SK-N-SH (cell line): ENCODE measurements around the gene ZIC1.

ENCODE experiments used
- POLR2AphosphoS5 ChIP-seq: IDR thresholded peaks from 2 replicates; pipeline ENCODE4 v1.6.1; 2012; ENCODE audit warnings: low read depth, low read length
- RXRA ChIP-seq: IDR thresholded peaks from 2 replicates; pipeline ENCODE4 v1.4.0; 2012; ENCODE audit warnings: low read depth, mild to moderate bottlenecking, borderline replicate concordance
- SIN3A ChIP-seq: IDR thresholded peaks from 2 replicates; pipeline ENCODE4 v1.6.1; 2012; ENCODE audit warnings: low read depth, mild to moderate bottlenecking, low read length, moderate library complexity, borderline replicate concordance
- TAF1 ChIP-seq: IDR thresholded peaks from 2 replicates; pipeline ENCODE4 v1.6.1; 2012; ENCODE audit warnings: low read depth, mild to moderate bottlenecking, low read length, moderate library complexity, borderline replicate concordance
- YY1 ChIP-seq: IDR thresholded peaks from 2 replicates; pipeline ENCODE4 v1.4.0; 2012; ENCODE audit warnings: low read depth, mild to moderate bottlenecking
- TF ChIP-seq, protein P1 (sequence below): fragments of 200-600 bp; sonication (generic); IDR thresholded peaks from 2 replicates; pipeline ENCODE4 v1.6.1; 2017; ENCODE audit warnings: antibody characterized with exemption, mild to moderate bottlenecking, moderate library complexity

DNA sequence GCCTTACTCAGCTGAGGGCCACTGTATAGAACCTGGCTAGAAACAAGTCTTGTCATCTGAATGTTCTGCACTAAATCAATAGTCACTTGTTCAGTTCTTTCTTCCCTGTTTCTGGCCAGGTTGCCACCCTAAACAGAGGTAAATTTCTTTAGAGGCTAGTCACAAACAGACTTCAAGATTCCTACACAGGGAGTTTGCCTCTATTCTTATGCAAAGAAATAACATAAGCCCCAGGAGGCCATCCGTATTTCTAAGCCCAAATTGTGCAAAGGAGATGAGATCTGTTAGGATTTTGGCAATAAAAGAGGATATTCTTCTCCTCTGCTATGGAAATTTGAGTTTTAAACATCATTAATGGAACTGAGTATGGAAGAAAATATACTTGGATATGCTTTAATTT is 7.7 kb upstream of the ZIC1 start:
- TF ChIP-seq POLR2AphosphoS5, result no peak
- TF ChIP-seq, protein P1, sequence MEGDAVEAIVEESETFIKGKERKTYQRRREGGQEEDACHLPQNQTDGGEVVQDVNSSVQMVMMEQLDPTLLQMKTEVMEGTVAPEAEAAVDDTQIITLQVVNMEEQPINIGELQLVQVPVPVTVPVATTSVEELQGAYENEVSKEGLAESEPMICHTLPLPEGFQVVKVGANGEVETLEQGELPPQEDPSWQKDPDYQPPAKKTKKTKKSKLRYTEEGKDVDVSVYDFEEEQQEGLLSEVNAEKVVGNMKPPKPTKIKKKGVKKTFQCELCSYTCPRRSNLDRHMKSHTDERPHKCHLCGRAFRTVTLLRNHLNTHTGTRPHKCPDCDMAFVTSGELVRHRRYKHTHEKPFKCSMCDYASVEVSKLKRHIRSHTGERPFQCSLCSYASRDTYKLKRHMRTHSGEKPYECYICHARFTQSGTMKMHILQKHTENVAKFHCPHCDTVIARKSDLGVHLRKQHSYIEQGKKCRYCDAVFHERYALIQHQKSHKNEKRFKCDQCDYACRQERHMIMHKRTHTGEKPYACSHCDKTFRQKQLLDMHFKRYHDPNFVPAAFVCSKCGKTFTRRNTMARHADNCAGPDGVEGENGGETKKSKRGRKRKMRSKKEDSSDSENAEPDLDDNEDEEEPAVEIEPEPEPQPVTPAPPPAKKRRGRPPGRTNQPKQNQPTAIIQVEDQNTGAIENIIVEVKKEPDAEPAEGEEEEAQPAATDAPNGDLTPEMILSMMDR, result no peak
- no peak for TF ChIP-seq SIN3A
- no peak for TF ChIP-seq RXRA
- no peak for TF ChIP-seq YY1
- no peak for TF ChIP-seq TAF1
